Erythroblast (primary cell): Measurements from ENCODE around the gene GSTA5.
A peak's percentile ranks its signal among the peaks of the same experiment; 100 is the strongest.
"Not testable (repeated sequence)": the region's sequence is repeated elsewhere in the genome, so short reads cannot be mapped to it uniquely, and the experiment has no call there.

Source experiments
- DNase-seq, 2 experiments: peaks; one replicate each; lab custom pipeline; 2025; lab: John Stamatoyannopoulos, UW
- GATA1 ChIP-seq: IDR thresholded peaks from 2 replicates; pipeline ENCODE4 v1.6.1; 2011; ENCODE audit warnings: low read depth, mild to moderate bottlenecking, control low read depth, low read length, moderate library complexity
- POLR2A ChIP-seq: IDR thresholded peaks from 2 replicates; pipeline ENCODE4 v1.6.1; 2011; ENCODE audit warnings: mild to moderate bottlenecking, low read length

GSTA5 gene

GRCh38 chr6:52821842-52822241, 18.8 kb downstream of the GSTA5 start:
- DNase-seq = no peak
- TF ChIP-seq POLR2A = no peak
- no peak for TF ChIP-seq GATA1

GRCh38 chr6:52820198-52820597, 20.4 kb downstream of the GSTA5 start:
- DNase-seq = no peak
- TF ChIP-seq POLR2A (no peak), GATA1 (no peak)

GRCh38 chr6:52815167-52816092, 25.2 kb downstream of the GSTA5 start:
- DNase-seq = peak; percentile 36 to 60

GRCh38 chr6:52814545-52814944, 26.1 kb downstream of the GSTA5 start:
- not testable (repeated sequence) for DNase-seq

More at GRCh38 chr6:52815167-52816092, 25.2 kb downstream of the GSTA5 start:
- TF ChIP-seq GATA1 (no peak), POLR2A (no peak)

- DNase-seq = not testable (repeated sequence)
These were observed 30.8 kb downstream of the GSTA5 start for GRCh38 chr6:52809777-52810176.

- DNase-seq = no peak
These were observed 32.0 kb downstream of the GSTA5 start for GRCh38 chr6:52808660-52809059.

GRCh38 chr6:52803668-52804255, 36.9 kb downstream of the GSTA5 start, which contains the start of gene GSTA1:
Gene GSTA1 (minus strand): TSS chr6:52803816. CDS start chr6:52799267, 4,549 bp downstream.
- not testable (repeated sequence) for DNase-seq

More at GRCh38 chr6:52808660-52809059, 32.0 kb downstream of the GSTA5 start:
- no peak for TF ChIP-seq POLR2A
- no peak for TF ChIP-seq GATA1

- DNase-seq = no peak
- TF ChIP-seq GATA1 (no peak), POLR2A (no peak)
These were observed 37.8 kb downstream of the GSTA5 start for GRCh38 chr6:52802806-52803205.

GRCh38 chr6:52801188-52801841, 39.3 kb downstream of the GSTA5 start:
- DNase-seq = no peak
- TF ChIP-seq GATA1 = no peak
- no peak for TF ChIP-seq POLR2A

GRCh38 chr6:52799272-52799671, 41.3 kb downstream of the GSTA5 start:
- DNase-seq = not testable (repeated sequence)

- not testable (repeated sequence) for DNase-seq
These were observed 46.2 kb downstream of the GSTA5 start for GRCh38 chr6:52794366-52794765.

GRCh38 chr6:52790861-52791260, 49.8 kb downstream of the GSTA5 start:
- TF ChIP-seq POLR2A (no peak), GATA1 (no peak)
- no peak for DNase-seq

- not testable (repeated sequence) for DNase-seq
These were observed 51.0 kb downstream of the GSTA5 start for GRCh38 chr6:52789658-52790057.

- peak in 1 of 2 experiments; percentile 9 for DNase-seq
- TF ChIP-seq GATA1 (no peak), POLR2A (no peak)
These were observed 52.1 kb downstream of the GSTA5 start for GRCh38 chr6:52788478-52788877.

- no peak for TF ChIP-seq POLR2A
- TF ChIP-seq GATA1 = no peak
- DNase-seq = no peak
These were observed 52.7 kb downstream of the GSTA5 start for GRCh38 chr6:52787917-52788316.
